Measurements from ENCODE around the gene MED9.

DNA sequence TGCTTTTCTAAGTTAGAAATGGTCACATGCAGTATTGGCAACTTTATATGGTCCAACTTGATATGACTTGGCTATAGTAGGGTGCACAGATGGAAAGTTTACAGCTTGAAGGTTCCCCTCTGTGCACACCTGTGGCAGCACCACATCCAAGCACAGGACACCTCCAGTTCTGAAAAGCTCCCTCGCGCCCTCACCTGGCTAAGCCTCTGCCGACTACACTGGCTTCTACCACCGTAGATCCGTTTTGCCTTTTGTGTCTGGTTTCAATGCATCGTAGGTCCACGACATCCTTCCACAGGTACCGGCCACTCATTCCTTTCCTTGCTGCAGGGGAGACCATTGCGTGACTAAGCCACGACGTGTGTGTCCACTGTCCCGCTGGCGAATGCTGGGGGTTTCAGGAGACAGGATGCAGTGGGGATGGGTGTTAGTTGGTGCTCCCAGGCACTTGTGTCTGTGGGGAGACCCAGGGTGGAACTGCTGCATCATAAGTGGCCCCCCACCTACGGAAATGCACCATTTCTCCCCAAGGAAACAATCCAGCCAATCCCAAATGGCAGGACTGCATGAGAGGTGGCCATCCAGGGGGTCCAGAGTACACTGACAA, 24.3 kb downstream of the MED9 start:
- TF ChIP-seq CTCF (IDR thresholded peaks at IDR 0.05): no peak
- no peak for TF ChIP-seq POLR2A (IDR thresholded peaks at IDR 0.05)
